ENCODE results near the gene JAML.

- TF ChIP-seq POLR2AphosphoS5 (IDR thresholded peaks at IDR 0.05) (no peak), CTCF (IDR thresholded peaks at IDR 0.05) (no peak), POLR2A (IDR thresholded peaks at IDR 0.05) (no peak), EP300 (IDR thresholded peaks at IDR 0.05; ENCODE audit: low read depth) (no peak)
Observed at GRCh38 chr11:118167906-118168305, 56.9 kb downstream of the JAML start.
